ENCODE measurements around the gene TFPT. TPM values are rescaled to one million over a fixed set of nuclear protein-coding genes. Genes with fewer than 3 reads are reported as not detected.

TFPT gene
- total RNA-seq, 1 donor from 2014 or later = 16.8 TPM

GRCh38 chr19:54081032-54081431, 34.4 kb downstream of the TFPT start, which contains the start of gene TARM1:
Gene TARM1 (minus strand): TSS chr19:54081365. CDS start chr19:54081340, 25 bp downstream.
- no peak for DNase-seq (ENCODE audit: low spot score)

DNA sequence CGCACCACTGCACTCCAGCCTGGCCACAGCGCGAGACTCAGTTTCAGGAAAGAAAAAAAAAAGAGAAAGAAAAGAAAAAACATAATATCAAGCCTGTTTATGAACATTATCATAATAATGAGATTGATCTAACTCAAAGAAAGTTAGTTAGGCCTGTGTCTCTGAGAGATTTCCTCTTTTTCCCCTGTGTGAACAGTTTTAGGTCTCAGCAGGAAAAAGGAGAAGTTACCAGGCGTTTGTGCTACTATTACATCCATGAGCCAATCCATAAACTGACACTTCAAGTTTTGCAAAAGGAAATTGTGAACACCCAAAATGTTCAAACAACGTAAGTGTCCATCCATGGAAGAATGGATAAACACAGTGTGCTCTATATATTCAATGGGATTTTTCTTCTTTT, 38.1 kb downstream of the TFPT start:
- no peak for DNase-seq (ENCODE audit: low spot score)

DNA sequence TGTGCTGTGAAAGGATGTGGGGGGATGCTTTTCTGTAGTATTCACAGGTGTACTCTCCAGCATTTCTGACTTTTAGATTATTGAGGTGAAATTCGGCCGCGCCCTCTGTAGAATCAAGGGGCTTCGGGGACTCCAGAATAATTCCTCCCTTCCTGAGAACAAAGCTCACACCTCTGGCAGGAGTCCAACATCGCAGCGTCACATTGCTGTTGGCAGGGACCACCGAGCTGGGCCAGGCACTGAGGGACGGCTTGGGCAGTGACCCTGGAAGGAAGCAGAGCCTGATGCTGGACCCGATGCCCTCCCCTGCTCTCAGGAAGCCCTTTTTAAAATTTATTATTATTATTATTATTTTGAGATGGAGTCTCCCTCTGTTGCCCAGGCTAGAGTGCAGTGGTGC, 40.6 kb downstream of the TFPT start:
- no peak for DNase-seq (ENCODE audit: low spot score)

- DNase-seq (ENCODE audit: low spot score) = no peak
These were observed 41.6 kb downstream of the TFPT start for GRCh38 chr19:54073829-54074228.

DNA sequence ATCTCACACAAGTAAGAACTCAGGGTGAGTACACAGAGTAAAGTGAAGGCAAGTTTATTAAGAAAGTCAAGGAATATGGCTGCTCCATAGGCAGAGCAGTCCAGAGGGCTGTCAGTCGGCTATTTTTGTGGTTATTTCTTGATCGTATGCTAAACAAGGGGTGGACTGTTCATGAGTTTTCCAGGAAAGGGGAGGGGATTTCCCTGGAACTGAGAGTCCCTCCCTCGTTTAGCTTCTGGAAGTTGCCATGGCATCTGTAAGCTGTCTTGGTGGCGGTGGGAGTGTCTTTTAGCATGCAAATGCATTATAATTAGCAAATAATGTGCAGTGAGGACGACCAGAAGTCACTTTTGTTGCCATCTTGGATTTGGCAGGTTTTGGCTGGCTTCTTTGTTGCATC, 46.0 kb downstream of the TFPT start:
- DNase-seq (ENCODE audit: low spot score) = no peak

GRCh38 chr19:54063350-54064116, 51.9 kb downstream of the TFPT start, which contains the start of gene VSTM1:
Gene VSTM1 (minus strand): TSS chr19:54063897. CDS start chr19:54063777, 120 bp downstream.
- DNase-seq (ENCODE audit: low spot score) = no peak

- DNase-seq (ENCODE audit: low spot score) = no peak
These were observed 52.8 kb downstream of the TFPT start for GRCh38 chr19:54062643-54063042.

Other genes starting within 250 kb of the TFPT start
- 155 TPM for gene MYADM, start 247.8 kb downstream of the TFPT start, total RNA-seq
- gene PRKCG, start 233.5 kb downstream of the TFPT start, total RNA-seq = not detected
- gene CACNG7, start 206.4 kb downstream of the TFPT start, total RNA-seq = not detected
- 0.08 TPM for gene CACNG8, start 152.7 kb downstream of the TFPT start, total RNA-seq
- gene CACNG6, start 124.0 kb downstream of the TFPT start, total RNA-seq = not detected
- not detected for gene VSTM1, start 51.8 kb downstream of the TFPT start, total RNA-seq
- not detected for gene TARM1, start 34.3 kb downstream of the TFPT start, total RNA-seq
- 1.7 TPM for gene OSCAR, start 14.9 kb downstream of the TFPT start, total RNA-seq
- 126 TPM for gene NDUFA3, start 12.8 kb downstream of the TFPT start, total RNA-seq
- gene PRPF31, start 97 bp upstream of the TFPT start, total RNA-seq = 59.0 TPM
- 54.6 TPM for gene CNOT3, start 22.1 kb upstream of the TFPT start, total RNA-seq
- gene LENG1, start 44.1 kb upstream of the TFPT start, total RNA-seq = 5.8 TPM
- 155 TPM for gene TMC4, start 57.5 kb upstream of the TFPT start, total RNA-seq
- gene MBOAT7, start 73.9 kb upstream of the TFPT start, total RNA-seq = 175 TPM
- 27.7 TPM for gene TSEN34, start 75.7 kb upstream of the TFPT start, total RNA-seq
- 1,389 TPM for gene RPS9, start 85.2 kb upstream of the TFPT start, total RNA-seq
- 5.6 TPM for gene LILRB3, start 107.3 kb upstream of the TFPT start, total RNA-seq
- gene LILRA6, start 127.1 kb upstream of the TFPT start, total RNA-seq = 1.6 TPM
- gene LILRB5, start 141.6 kb upstream of the TFPT start, total RNA-seq = 5.3 TPM
- 2.6 TPM for gene LILRB2, start 165.5 kb upstream of the TFPT start, total RNA-seq
- gene LILRA5, start 197.5 kb upstream of the TFPT start, total RNA-seq = 2.1 TPM
- 0.44 TPM for gene LILRA4, start 223.5 kb upstream of the TFPT start, total RNA-seq
- 16.1 TPM for gene LAIR1, start 249.3 kb upstream of the TFPT start, total RNA-seq